HG03175 (cell line): ENCODE measurements around the gene SRRD.

Experiments used
- ATAC-seq: cut with Tn5 transposase; IDR thresholded peaks from one replicate; pipeline ENCODE4 v1.9.1; 2021; ENCODE audit warnings: mild to moderate bottlenecking, moderate library complexity; ENCODE audit not compliant: unreplicated experiment

SRRD gene

DNA sequence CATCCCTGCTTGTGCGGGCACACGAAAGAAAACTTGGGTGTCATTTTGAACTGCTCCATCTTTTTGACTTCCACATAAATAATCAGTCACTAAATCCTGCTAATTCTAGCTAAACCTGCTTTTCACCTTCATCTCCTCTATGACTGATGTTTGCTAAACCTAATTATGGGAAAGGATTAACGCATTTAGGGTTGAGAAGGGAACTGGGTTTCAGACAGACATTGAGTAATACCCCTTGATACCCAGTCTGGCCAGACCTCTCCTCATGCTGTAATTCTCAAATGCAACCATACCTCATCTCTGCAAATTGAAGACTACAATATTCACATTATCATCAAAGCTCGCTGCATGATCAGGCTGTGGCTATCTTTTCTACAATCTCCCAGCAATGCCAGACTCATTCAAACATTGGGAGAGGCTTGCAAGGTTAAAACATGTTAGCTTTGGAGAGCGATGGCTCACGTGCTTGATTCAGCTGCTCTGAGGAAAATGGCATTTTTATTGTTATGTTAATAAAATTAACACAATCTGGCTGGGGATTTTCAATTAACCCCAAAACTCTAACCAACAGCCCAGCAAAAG lies 2.5 kb upstream of the SRRD start:
- no peak for ATAC-seq

DNA sequence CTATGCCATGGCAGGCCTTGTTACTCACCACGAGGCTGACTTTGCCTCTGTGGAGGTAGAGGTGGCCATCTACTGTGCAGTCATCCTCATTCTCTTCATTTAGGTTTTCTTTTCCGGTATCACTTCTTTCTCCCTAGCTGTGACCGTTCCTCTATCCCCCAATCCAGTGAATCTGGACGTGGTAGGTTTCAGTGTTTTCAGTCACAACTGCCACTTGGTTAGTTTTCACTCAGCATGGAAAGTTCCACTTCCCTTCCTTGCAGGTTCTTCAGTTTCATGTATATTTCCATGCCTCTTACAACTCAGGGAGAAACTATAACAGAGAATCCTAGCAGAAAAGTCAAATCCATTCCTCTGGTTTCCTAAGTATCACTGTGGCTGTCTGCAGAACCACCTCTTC lies 2.0 kb upstream of the SRRD start:
- no peak for ATAC-seq

DNA sequence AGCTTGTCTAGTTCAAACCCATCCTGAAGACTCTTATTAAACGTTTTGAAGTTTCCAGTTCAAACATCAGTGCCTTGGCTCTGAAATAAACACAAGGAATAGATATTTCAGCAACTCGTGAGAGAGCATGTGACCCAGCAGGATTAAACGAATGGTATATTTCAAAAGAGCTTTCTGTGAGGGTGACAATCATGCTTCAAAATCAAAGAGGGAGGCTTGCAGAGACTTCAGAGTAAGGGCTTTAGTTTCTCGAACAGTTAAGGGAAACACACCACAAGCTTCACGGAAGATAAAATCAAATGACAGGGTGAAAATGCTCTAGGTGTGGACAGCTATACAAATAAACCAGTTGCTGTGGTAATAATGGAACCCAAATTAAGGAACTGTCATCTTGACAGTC lies 1.5 kb upstream of the SRRD start:
- no peak for ATAC-seq

DNA sequence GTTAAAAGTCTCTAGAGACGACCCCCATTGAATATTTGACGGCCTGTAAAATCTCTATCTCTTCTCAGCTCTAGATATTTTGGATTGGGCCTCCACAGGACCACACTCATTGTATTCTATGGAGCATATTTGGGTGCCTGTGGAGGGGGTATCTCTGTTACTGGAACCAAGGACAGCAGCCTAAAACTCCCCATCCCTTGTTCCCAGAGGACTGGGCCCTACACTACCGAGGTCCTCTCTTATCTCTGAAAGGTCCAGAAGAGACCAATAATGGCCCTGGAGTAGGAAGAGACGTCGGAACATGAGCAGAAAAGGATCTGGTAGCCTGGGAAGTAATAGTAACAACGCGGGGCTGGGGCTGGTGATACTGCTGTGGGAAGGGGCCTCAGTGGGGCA lies 636 bp upstream of the SRRD start:
- ATAC-seq = no peak

DNA sequence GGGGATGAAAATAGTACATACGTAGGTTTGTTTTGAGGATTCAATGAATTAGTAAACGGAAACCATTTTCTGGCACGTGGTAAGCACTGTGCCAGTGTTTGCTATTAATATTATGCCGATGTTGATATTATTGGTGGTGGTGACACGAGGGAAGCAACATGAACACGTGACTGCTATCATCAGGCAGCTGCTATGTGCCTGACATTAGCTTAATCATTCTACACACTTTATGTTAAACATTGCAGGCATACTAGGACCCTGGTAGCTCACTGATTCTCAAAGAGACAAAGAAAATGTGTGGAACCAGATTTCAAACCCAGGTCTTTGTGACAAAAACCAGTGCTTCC lies 656 bp downstream of the SRRD start:
- no peak for ATAC-seq

DNA sequence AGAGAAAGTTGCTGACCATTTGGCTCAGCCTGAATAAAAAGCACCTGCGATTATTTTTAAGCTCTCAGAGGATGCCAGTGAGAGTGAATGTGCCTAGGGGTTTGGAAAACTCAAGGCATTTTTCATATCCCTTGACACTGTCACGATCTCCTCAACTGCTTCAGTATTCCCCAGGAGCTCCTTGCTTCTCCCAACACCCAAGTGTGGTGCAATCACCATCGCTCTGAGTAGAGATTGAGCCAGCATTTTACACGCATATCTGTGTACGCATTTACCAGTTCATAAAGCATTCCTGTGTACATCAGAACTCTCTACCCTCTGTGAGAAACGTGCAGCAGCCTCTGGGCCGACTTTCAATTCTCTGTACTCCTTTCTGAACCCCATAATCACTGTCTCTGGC lies 1.3 kb downstream of the SRRD start:
- ATAC-seq = no peak

DNA sequence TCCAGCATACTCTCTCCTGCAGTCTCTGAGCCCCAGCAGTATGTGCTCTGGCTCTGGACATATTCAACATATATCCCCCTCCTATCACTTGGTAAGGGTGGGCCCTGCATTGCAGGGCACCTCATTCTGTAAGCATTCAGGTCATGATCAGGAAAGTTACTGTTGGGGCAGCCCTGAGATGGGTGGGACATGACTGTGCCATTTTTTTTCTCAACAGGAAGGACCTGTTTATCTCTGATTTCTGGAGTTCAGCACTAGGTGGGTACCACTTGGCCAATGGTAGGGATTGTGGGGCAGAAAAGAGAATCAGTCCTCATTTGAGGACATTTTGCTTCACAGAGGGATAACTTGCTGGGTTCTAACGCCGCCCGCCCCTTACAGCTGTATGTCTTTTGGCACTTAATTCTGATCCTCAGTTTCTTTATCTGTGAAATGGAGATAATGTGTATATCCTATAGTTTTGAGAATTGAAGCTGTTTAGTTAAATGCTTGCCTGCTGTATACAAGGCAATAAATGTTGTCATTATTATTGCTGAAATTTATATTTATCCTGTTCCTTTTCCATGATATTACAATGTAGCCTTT lies 2.2 kb downstream of the SRRD start:
- no peak for ATAC-seq

DNA sequence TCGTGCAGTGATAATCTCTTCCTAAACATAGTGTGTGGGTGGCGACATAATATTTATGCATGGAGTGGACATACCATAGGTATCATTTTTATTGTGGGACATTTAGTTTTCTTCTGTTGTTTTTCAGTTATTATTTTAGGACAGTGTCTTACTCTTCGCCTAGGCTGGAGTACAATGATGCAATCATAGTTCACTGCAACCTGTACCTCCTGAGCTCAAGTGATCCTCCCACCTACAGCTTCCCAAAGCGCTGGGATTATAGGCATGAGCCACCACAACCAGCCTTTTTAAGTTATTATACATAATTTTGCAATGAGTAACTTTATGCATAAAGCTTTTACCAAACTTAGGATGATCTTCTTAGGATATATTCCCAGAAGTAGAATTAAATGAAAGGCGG lies 2.7 kb downstream of the SRRD start:
- no peak for ATAC-seq

DNA sequence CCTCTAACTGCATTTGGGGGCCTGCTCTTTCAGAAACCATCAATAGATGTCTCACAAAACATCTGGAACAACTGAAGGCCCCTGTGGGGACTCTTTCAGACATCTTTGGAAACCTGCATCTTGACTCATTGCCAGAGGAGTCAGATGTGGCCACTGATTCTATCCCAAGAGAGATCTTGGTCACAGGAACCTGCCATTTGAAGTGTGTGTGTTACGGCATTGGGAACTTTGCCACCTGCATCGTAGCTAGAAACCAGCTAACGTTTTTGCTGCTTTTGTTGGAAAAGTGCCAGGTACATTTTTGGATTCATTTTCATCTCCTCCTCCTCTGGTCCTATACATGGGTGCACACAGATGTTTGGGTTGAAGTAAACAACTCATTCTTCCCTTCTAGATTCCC lies 4.3 kb downstream of the SRRD start:
- no peak for ATAC-seq

DNA sequence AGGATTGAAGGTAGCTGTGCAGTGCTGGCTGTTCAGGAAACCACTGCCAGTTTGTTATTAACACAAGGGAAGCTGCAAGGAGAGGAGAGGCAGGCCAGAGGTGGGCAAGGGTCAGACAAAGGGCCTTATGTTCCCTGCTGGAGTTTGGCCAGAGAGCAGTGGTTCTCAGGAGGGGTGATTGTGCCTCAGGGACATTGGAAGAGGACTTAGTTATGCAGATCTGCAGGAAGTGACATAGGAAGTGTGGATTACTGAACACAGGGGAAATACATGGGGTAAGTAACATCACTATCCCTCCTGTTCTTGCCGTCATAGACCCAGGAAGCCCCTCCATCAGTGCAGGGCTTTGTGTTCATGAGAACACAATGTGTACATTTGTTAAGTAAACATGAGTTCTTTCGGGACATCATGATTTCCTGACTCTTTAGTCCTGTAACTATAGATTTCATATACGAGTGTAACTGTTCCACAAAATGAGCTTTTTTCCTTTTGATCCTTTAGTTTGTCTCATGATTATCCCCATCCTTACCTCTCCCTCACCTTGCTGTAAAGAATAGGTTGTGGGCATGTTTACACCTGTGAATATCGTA lies 5.9 kb downstream of the SRRD start:
- no peak for ATAC-seq

DNA sequence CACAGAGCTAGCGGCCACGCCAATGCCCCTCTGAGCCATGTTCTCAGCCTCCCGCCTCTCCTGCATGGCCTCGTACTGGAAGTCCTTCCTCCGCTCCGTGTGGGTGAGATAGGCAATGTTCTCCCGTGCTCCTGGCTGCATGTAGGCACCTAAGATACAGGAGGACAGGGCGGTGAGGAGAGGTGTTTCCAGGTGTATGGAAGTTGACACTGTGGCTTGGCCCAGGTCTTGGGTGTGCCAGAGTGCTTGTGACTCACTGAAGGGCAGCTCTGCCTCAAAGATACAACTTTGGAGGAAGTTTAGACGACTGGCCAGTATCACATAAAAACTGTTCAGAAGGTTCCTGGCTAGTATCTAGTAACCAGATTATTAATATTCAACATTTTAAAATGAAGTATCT lies 8.5 kb downstream of the SRRD start:
- ATAC-seq = no peak

DNA sequence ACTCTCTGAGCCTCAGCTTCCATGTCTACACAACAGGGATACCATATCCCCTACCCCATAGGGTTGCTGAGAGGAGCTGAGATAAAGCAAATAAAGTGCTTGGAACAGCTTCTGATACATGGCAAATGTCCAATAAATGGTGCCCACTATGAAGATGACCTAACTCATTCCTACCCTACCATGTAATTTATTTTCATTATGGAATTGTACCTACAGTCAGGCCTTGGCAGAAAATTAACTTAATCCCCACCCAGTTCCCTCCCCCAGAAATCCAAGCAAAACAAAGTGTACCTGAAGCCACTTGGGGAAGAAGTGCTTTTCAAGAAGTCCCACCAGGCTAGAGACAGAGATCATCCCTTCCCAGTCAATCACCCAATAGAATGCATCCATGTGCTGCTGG lies 10.8 kb downstream of the SRRD start:
- no peak for ATAC-seq

DNA sequence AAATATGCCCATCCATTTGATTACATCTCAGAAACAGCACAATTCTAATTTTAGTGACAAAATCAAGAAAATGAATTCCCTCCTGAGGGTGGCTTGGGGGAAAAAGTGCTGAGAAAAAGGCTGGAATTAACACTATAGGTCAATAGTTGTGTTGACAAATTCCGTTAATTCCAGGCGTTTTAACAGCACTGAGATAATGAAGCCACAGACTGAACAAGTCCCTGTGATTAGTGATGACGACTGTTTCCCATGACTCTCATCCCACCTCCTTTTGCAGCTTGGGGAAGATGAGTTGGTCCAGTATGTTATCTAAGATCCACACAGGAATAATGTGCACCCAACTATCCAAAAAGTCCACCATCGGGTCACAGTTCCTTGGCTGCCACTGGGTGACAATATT lies 12.8 kb downstream of the SRRD start:
- ATAC-seq = no peak

DNA sequence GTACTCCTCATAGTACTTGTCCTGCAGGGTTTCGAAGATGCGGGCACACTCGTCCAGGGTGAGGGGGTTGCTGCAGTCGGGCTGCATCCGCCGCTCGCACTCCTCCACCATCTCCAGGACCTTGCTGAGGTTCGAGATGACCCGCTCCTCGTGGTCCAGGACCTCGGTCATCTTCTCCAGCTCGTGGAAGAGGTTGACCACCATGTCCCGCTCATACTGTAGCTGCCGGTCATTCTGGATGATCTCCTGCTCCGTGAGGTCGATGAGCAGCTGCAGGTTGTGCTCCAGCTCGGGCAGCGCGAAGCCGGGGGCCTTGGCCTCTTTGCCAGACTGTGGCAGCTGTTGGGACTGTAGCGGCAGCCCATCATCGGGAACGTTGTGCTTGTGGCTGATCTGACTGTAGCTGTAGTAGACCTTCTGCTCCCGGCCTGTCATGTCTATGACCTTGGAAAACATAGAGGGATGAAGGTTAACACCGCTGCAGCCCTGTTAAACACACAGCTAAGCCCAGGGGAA lies 15.6 kb downstream of the SRRD start:
- ATAC-seq = no peak

DNA sequence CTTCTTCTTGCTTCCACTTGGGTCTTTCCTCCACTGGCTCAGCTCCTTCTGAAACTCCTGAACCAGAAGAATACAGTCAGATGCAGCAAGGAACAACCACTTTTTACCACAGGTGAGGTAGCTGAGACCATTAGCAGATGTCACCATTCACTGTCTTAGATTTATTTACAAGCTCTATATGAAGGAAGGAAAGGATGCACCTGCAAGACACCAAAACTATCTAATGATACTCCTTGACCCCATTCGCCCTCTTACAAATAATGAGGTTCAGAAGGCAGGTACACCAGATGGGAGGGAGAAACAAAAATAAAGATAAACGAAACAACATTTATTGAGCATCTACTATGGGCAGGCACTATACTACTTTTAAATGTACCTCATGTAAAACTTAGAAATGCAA lies 18.3 kb downstream of the SRRD start:
- no peak for ATAC-seq

DNA sequence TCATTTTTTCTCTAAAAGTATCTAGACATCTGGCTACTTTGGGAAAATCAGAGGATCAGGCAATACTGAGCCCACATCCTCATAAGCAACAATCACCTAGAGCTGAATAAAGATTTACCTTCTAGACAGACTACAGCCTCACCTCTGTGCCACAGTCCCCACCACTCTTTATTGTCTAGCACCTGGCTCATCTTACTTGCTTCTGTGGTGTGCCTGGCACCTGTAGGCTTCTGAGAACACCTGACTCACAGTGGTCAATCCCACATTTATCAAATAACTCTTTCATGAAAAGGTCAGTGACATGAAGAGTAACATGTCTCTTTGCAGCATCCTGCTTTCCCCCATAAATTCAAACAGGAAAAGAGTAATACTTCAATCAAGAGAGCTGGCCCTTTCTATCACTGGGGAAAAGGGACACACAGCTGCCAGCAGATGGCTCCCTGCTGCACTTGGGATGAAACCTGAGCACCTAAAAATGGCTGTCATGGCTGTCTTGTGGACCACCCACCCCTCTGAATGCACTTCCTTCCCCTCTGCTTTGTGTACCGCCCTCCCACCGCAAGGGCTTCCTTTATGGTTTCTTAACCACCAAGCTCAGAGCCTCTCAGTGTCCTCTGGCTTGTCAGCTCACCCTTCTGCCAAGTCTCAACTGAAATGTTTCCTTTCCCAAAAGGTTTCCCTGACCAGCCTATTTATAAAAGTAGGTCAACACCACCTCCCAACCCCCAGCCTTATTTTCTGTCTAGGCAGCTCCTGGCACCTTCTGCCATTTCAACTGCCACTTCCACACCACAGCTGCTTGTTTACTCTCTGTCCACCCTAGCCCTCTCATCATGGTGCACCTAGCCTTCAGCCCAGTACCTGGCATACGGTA lies 19.2 kb downstream of the SRRD start:
- no peak for ATAC-seq

DNA sequence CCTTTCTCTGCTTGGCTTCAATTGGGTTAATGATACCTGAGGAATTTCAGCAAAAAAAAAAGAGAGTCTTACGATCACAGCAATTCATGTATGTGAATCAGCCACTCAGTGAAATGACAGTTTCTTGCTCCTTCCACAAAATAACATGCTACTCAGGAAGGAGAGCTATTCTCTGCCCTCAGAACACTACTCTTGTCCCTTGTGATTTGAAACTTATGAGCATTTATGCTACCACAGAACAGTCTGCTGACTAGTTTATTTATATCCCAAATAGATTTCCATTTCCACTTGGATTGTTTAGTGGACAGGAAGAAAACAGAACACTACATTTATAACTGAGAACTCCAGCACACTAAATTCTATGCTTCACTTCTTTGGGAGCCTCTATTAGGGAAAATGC lies 20.1 kb downstream of the SRRD start:
- ATAC-seq = no peak

DNA sequence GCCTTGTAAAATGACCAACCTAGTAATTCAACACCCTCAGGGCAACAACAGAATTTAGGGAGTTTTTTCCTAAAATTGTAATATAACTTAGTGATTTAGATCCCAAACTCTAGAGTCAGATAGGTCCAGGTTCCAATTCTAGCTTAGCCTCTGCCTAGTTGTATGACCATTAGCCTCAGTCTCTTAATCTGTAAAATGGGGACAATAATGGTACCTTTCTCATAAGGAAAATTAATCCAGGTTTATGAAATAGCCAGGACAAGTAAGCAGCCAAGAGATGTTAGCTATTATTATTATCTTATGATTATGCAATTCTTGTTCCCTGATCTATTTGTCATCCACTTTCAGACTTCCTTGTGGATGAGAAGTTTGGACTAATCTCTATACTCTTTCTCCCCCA lies 24.5 kb downstream of the SRRD start:
- ATAC-seq = no peak

DNA sequence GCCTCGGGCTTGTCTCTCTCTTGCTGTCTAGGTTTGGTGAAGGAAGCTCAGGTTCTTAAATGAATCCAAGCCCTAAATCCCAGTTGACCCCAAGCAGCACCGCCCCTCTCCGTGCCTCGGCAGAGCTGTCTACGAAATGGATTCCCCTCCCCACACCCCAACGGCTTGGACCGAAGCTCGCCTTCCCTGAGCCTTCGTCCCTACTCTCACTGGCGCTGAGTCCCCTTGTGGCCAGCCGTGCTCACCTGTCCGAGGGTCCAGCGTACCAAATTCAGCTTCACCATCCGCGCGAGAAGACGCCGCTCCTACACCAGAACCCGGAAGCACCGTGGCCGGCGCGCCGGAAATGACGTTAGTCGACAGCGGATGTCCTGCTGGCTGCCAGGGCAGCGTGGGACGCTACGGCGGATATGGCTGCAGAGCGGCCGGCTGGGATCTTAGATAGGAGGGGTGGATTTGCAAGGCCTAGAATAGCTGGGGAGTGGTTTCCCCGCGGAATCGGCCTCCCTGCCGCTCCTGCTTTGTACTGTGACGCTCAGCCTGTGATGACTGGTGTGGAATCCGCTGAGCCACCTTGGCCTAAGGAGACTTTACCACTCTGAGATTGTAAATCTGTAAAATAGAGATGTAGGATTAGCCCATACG lies 28.6 kb downstream of the SRRD start, which contains the start of gene TFIP11:
TSS of gene TFIP11 (minus strand) at position 325 of the 645 bp plus-strand sequence. CDS start 2,201 bp downstream, outside the sequence.
- peak; percentile 96 for ATAC-seq

DNA sequence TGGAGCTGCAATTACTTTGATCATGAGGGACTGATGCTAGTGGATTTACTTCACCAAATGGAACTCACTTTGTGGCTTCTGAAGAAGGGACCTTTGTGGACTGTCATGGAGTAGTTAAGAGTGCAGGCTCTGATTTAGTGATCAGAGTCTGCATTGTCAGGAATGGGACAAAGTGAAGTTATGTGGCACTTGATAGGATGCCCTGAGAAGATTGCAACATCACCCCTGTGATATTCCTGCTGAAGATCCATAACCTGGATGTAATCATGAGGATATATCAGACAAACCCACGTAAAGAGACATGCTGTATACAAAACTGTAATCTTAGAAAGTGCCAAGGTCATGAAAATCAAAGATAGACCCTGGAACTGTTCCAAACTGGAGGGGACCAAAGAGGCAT lies 30.2 kb downstream of the SRRD start:
- no peak for ATAC-seq

DNA sequence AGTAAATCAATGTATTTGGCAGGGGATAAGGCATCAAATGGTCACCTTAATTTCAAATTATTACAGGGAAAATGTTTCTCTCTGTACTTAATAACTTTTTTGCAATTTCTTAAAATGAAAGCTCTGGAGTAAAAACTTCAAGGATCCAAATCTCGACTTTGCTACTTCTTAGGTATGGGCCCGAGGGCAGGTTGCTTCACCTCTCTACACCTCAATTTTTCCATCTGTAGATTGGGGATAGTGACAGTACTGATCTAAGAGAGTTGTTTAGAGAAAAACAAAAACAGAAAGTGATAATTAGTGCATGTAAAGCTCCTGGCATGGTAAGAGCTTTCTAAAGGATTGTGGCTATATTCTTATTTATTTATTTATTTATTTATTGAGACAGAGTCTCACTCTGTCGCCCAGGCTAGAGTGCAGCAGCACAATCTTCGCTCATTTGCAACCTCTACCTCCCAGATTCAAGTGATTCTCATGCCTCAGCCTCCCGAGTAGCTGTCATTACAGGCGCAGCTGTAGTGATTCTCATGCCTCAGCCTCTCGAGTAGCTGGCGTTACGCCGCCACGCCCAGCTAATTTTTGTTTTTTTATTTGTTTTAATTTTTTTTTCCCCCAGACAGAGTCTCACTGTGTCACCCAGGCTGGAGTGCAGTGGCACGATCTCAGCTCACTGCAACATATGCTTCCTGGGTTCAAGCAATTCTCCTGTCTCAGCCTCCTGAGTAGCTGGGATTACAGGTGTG lies 30.9 kb downstream of the SRRD start:
- no peak for ATAC-seq
